ENCODE measurements around the gene GFM1. TPM values are rescaled to one million over a fixed set of nuclear protein-coding genes. Genes with fewer than 3 reads are reported as not detected.

The GFM1 gene
- total and polyA plus RNA-seq, 2 of the 13 experiments (the other 11 are each of a cell fraction or from before 2014, with no cell fraction given) = 10.5 to 59.0 TPM

- TF ChIP-seq, protein P1, sequence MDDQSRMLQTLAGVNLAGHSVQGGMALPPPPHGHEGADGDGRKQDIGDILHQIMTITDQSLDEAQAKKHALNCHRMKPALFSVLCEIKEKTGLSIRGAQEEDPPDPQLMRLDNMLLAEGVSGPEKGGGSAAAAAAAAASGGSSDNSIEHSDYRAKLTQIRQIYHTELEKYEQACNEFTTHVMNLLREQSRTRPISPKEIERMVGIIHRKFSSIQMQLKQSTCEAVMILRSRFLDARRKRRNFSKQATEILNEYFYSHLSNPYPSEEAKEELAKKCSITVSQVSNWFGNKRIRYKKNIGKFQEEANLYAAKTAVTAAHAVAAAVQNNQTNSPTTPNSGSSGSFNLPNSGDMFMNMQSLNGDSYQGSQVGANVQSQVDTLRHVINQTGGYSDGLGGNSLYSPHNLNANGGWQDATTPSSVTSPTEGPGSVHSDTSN (CRISPR knock-in tag; IDR thresholded peaks at IDR 0.05; ENCODE audit: borderline replicate concordance) = no peak
- TF ChIP-seq ZNF776 (CRISPR knock-in tag; IDR thresholded peaks at IDR 0.05) (no peak), SUZ12 (IDR thresholded peaks at IDR 0.05; ENCODE audit: low read depth, low read length) (no peak), ZNF333 (CRISPR knock-in tag; IDR thresholded peaks at IDR 0.05; ENCODE audit: borderline replicate concordance) (no peak), RXRB (CRISPR knock-in tag; IDR thresholded peaks at IDR 0.05; ENCODE audit: borderline replicate concordance) (peak; percentile 67; the same call in 1 of the 2 replicates), BCL3 (CRISPR knock-in tag; IDR thresholded peaks at IDR 0.05) (no peak), GPN1 (CRISPR knock-in tag; IDR thresholded peaks at IDR 0.05; ENCODE audit: borderline replicate concordance) (no peak), ZNF281 (CRISPR knock-in tag; IDR thresholded peaks at IDR 0.05; ENCODE audit: borderline replicate concordance) (no peak), UBTF (CRISPR knock-in tag; IDR thresholded peaks at IDR 0.05) (no peak), MYNN (CRISPR knock-in tag; IDR thresholded peaks at IDR 0.05; ENCODE audit: low read depth) (no peak)
- TF ChIP-seq, protein P2, sequence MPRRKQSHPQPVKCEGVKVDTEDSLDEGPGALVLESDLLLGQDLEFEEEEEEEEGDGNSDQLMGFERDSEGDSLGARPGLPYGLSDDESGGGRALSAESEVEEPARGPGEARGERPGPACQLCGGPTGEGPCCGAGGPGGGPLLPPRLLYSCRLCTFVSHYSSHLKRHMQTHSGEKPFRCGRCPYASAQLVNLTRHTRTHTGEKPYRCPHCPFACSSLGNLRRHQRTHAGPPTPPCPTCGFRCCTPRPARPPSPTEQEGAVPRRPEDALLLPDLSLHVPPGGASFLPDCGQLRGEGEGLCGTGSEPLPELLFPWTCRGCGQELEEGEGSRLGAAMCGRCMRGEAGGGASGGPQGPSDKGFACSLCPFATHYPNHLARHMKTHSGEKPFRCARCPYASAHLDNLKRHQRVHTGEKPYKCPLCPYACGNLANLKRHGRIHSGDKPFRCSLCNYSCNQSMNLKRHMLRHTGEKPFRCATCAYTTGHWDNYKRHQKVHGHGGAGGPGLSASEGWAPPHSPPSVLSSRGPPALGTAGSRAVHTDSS (CRISPR knock-in tag; conservative IDR thresholded peaks at IDR 0.05) = no peak
These were observed 81.2 kb downstream of the GFM1 start (continued) for GRCh38 chr3:158725348-158726011.
